ENCODE results near the gene ASCL5. TPM values are rescaled to one million over a fixed set of nuclear protein-coding genes. Genes with fewer than 3 reads are reported as not detected.

ASCL5 gene
- total RNA-seq, 1 experiment from 2014 or later, result 0.31 TPM

GRCh38 chr1:201156819-201157218 is 29.8 kb upstream of the ASCL5 start:
- Mint-ChIP-seq H3K9me3 (peaks cover 3% of the 10 kb centered on the region; the same call in 1 of the 2 replicates), H3K27me3 (ENCODE audit: low read depth) (0 out of 2 replicates have a peak, but pooled peaks cover 2% of the 10 kb centered on the region), H3K36me3 (peaks cover 9% of the 10 kb centered on the region; the same call in 1 of the 2 replicates), H3K4me3 (no peak overlapping the region), H3K27ac (no peak overlapping the region), H3K4me1 (peaks cover 17% of the 10 kb centered on the region)
- DNase-seq (ENCODE audit: low spot score) (no peak), ATAC-seq (no peak)
- TF ChIP-seq OVOL2 (CRISPR knock-in tag; IDR thresholded peaks at IDR 0.05; ENCODE audit: borderline replicate concordance) (no peak), ELF4 (CRISPR knock-in tag; IDR thresholded peaks at IDR 0.05; ENCODE audit: low read depth) (no peak), ZSCAN18 (CRISPR knock-in tag; IDR thresholded peaks at IDR 0.05) (no peak), PRRX2 (CRISPR knock-in tag; IDR thresholded peaks at IDR 0.05) (no peak), MLX (CRISPR knock-in tag; IDR thresholded peaks at IDR 0.05) (no peak), ZNF219 (CRISPR knock-in tag; IDR thresholded peaks at IDR 0.05; ENCODE audit: borderline replicate concordance) (no peak), RELA (CRISPR knock-in tag; IDR thresholded peaks at IDR 0.05; ENCODE audit: borderline replicate concordance) (no peak), FOXP1 (CRISPR knock-in tag; IDR thresholded peaks at IDR 0.05; ENCODE audit: borderline replicate concordance) (no peak), GRHL2 (CRISPR knock-in tag; IDR thresholded peaks at IDR 0.05; ENCODE audit: insufficient replicate concordance, severe bottlenecking) (no peak), ZNF138 (CRISPR knock-in tag; conservative IDR thresholded peaks at IDR 0.05) (no peak), ATF1 (CRISPR knock-in tag; IDR thresholded peaks at IDR 0.05) (no peak), ZNF671 (CRISPR knock-in tag; IDR thresholded peaks at IDR 0.05) (no peak), ZNF281 (CRISPR knock-in tag; IDR thresholded peaks at IDR 0.05) (no peak), ZNF423 (CRISPR knock-in tag; IDR thresholded peaks at IDR 0.05) (no peak)
- TF ChIP-seq, protein P1, sequence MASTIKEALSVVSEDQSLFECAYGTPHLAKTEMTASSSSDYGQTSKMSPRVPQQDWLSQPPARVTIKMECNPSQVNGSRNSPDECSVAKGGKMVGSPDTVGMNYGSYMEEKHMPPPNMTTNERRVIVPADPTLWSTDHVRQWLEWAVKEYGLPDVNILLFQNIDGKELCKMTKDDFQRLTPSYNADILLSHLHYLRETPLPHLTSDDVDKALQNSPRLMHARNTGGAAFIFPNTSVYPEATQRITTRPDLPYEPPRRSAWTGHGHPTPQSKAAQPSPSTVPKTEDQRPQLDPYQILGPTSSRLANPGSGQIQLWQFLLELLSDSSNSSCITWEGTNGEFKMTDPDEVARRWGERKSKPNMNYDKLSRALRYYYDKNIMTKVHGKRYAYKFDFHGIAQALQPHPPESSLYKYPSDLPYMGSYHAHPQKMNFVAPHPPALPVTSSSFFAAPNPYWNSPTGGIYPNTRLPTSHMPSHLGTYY (CRISPR knock-in tag; IDR thresholded peaks at IDR 0.05), result no peak
- TF ChIP-seq, protein P2, sequence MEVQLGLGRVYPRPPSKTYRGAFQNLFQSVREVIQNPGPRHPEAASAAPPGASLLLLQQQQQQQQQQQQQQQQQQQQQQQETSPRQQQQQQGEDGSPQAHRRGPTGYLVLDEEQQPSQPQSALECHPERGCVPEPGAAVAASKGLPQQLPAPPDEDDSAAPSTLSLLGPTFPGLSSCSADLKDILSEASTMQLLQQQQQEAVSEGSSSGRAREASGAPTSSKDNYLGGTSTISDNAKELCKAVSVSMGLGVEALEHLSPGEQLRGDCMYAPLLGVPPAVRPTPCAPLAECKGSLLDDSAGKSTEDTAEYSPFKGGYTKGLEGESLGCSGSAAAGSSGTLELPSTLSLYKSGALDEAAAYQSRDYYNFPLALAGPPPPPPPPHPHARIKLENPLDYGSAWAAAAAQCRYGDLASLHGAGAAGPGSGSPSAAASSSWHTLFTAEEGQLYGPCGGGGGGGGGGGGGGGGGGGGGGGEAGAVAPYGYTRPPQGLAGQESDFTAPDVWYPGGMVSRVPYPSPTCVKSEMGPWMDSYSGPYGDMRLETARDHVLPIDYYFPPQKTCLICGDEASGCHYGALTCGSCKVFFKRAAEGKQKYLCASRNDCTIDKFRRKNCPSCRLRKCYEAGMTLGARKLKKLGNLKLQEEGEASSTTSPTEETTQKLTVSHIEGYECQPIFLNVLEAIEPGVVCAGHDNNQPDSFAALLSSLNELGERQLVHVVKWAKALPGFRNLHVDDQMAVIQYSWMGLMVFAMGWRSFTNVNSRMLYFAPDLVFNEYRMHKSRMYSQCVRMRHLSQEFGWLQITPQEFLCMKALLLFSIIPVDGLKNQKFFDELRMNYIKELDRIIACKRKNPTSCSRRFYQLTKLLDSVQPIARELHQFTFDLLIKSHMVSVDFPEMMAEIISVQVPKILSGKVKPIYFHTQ (CRISPR knock-in tag; IDR thresholded peaks at IDR 0.05), result no peak
- ChIA-PET POLR2A (no interaction called here), CTCF (no interaction called here)

- Mint-ChIP-seq H3K4me3 (no peak overlapping the region), H3K36me3 (peaks cover 13% of the 10 kb centered on the region), H3K9me3 (peaks cover 3% of the 10 kb centered on the region; the same call in 1 of the 2 replicates), H3K4me1 (peaks cover 17% of the 10 kb centered on the region), H3K27ac (no peak overlapping the region), H3K27me3 (ENCODE audit: low read depth) (0 out of 2 replicates have a peak, but pooled peaks cover 2% of the 10 kb centered on the region)
- ChIA-PET CTCF (interaction anchor here (1.0 to 1.2 kb wide), 2 partner anchors 220 to 279 kb away, joined by 3 read pairs; no protein-coding TSS in a partner anchor), POLR2A (no interaction called here)
- DNase-seq (ENCODE audit: low spot score) (no peak), ATAC-seq (no peak)
- TF ChIP-seq, protein P3, sequence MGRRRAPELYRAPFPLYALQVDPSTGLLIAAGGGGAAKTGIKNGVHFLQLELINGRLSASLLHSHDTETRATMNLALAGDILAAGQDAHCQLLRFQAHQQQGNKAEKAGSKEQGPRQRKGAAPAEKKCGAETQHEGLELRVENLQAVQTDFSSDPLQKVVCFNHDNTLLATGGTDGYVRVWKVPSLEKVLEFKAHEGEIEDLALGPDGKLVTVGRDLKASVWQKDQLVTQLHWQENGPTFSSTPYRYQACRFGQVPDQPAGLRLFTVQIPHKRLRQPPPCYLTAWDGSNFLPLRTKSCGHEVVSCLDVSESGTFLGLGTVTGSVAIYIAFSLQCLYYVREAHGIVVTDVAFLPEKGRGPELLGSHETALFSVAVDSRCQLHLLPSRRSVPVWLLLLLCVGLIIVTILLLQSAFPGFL (CRISPR knock-in tag; IDR thresholded peaks at IDR 0.05; ENCODE audit: borderline replicate concordance), result no peak
- TF ChIP-seq IRF1 (CRISPR knock-in tag; IDR thresholded peaks at IDR 0.05), result no peak
Measured at GRCh38 chr1:201156346-201156745, 29.4 kb upstream of the ASCL5 start.

All from WTC11 (cell line).